ENCODE data around the gene IL2RA.

Gene IL2RA

DNA sequence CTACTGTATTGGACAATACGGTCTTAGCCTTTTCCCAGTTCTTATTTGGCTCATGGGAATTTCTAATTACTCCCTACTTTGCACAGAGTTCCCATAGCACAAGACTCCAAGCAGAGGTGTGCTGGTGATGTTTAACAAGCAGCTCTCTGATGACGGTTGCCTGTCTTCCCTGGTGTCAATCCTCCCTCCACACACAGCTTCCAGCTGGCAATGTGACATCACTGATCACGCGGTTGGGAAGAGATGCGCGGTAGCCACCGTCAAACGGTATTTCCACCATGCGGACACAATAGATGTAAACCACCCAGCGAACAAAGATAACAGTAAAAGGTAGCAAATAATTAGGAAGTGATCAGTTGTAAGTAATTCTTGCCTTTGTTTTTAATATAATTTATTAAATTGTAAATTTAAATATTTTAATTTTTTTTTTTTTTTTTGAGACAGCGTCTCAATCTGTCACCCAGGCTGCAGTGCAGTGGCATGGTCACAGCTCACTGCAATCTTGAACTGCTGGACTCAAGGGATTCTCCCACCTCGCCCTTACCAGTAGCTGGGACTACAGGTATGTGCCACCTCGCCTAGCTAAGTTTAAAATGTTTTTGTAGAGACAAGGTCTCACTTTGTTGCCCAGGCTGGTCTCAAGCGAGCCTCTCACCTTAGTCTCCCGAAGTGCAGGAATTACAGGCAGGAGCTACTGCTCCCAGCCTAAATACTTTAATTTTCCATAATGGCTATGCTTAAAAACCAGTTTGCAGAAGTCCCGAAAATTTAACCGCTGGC, 48.6 kb downstream of the IL2RA start:
- TF ChIP-seq, protein P1, sequence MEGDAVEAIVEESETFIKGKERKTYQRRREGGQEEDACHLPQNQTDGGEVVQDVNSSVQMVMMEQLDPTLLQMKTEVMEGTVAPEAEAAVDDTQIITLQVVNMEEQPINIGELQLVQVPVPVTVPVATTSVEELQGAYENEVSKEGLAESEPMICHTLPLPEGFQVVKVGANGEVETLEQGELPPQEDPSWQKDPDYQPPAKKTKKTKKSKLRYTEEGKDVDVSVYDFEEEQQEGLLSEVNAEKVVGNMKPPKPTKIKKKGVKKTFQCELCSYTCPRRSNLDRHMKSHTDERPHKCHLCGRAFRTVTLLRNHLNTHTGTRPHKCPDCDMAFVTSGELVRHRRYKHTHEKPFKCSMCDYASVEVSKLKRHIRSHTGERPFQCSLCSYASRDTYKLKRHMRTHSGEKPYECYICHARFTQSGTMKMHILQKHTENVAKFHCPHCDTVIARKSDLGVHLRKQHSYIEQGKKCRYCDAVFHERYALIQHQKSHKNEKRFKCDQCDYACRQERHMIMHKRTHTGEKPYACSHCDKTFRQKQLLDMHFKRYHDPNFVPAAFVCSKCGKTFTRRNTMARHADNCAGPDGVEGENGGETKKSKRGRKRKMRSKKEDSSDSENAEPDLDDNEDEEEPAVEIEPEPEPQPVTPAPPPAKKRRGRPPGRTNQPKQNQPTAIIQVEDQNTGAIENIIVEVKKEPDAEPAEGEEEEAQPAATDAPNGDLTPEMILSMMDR (IDR thresholded peaks at IDR 0.05; ENCODE audit: low read depth, low read length, missing control alignments), result no peak
- H3K4me3 ChIP-seq (ENCODE audit: low read depth, low read length), result no peak overlapping the region
- DNase-seq (ENCODE audit: low read depth), result no peak

DNA sequence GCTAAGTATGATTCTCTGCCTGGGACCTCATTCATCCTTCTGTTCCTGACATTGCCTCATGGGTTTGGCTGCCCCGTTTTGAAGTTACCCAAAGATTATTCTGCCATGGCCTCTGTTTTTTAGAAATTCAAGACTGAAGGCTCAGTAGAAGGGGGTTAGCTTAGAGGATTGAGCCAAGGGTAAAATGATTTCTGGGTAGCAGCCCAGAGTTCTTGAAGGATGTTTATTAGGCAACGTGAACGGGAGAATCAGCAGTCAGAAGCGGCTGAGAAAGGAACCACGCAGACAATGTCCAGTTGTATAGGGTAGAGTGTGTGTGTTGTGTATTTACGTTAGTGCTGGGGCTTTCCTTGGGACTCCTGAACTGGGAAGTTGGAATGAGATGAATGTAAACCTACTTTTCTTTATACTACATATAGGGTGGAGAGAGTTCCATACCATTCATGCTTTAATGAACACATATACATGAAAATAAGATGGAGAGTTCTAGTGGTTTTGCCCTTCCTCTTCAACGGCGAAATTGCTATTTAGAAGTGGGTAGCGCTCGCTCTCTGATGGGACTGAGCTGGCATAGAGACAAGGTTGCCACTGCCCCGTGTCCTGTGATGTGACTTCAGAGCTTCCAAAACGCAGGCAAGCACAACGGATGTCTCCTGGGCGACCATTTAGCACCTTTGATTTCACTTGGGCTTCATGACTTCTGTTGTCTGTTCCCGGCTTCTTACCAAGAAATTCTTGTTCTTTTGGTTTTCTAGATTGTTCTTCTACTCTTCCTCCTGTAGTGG, 49.9 kb downstream of the IL2RA start:
- TF ChIP-seq, protein P1 (IDR thresholded peaks at IDR 0.05; ENCODE audit: low read depth, low read length, missing control alignments), result no peak
- H3K4me3 ChIP-seq (ENCODE audit: low read depth, low read length), result no peak overlapping the region
- no peak for DNase-seq (ENCODE audit: low read depth)

- no peak for DNase-seq (ENCODE audit: low read depth)
- TF ChIP-seq, protein P1 (IDR thresholded peaks at IDR 0.05; ENCODE audit: low read depth, low read length, missing control alignments), result no peak
Measured at GRCh38 chr10:6011558-6011957, 50.6 kb downstream of the IL2RA start.

DNA sequence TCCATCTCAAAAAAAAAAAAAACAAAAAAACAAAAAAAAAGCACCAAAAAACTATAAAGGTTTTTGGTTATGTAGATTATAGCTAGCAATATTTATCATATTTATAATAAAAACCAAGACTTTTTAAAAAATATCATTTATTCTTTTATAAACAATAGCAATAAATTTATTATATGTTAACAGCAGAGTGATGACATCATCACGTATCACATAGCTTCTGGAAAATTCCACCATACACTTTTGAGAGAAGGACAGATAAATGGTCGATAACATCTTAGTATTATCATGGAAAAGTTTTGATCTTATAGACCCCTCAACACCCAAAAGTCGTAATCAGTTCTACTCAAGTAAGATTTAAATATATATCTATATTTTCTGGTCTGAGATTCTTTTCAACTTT, 51.6 kb downstream of the IL2RA start:
- H3K4me3 ChIP-seq (ENCODE audit: low read depth, low read length), result no peak overlapping the region

More at GRCh38 chr10:6011558-6011957, 50.6 kb downstream of the IL2RA start:
- H3K4me3 ChIP-seq (ENCODE audit: low read depth, low read length), result no peak overlapping the region

DNA sequence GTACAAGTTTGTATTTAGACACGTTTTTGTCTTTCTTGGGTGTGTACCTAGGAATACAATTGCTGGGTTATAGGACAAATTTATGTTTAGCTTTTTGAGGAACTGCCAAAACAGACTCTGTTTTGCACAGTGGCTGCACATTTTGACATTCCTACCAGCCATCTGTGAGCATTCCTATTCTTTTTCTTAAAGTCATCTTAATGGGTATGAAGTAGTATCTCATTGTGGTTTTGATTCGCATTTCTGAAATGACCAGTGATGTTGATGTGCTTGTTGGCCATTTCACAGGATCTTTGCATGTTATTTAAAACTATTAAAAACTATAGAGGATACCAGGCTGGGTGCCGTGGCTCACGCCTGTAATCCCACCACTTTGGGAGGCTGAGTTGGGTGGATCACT, 52.2 kb downstream of the IL2RA start:
- no peak overlapping the region for H3K4me3 ChIP-seq (ENCODE audit: low read depth, low read length)
- DNase-seq (ENCODE audit: low read depth), result no peak
- TF ChIP-seq, protein P1 (IDR thresholded peaks at IDR 0.05; ENCODE audit: low read depth, low read length, missing control alignments), result no peak

More for the DNA sequence above, 51.6 kb downstream of the IL2RA start:
- no peak for DNase-seq (ENCODE audit: low read depth)
- TF ChIP-seq, protein P1 (IDR thresholded peaks at IDR 0.05; ENCODE audit: low read depth, low read length, missing control alignments), result no peak

DNA sequence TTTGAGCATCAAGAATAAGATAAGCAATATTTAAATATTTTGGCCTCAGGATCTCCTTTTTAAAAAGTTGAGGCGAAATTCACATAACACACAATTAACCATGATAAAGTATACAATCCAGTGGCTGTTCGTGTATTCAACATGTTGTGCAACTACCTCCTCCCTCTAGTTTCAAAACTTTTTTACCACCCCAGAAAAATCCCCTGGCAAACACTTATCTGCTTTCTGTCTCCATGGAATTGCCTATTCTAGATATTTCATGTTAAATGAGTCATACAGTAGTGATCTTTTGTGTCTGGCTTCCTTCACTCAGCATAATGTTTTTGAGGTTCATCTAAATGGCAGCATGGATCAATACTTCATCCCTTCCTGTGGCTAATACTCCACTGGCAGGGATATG, 53.0 kb downstream of the IL2RA start:
- TF ChIP-seq, protein P1 (IDR thresholded peaks at IDR 0.05; ENCODE audit: low read depth, low read length, missing control alignments), result no peak
- H3K4me3 ChIP-seq (ENCODE audit: low read depth, low read length), result no peak overlapping the region
- no peak for DNase-seq (ENCODE audit: low read depth)

All from GM12864 (cell line).